Prostate gland (tissue), 2 donors: ENCODE results near the gene ZDHHC20. TPM values are rescaled to one million over a fixed set of nuclear protein-coding genes. Genes with fewer than 3 reads are reported as not detected.
A peak's percentile ranks its signal among the peaks of the same experiment; 100 is the strongest.

Experiments
- DNase-seq: peaks from one replicate; pipeline ENCODE4 v3.0.0-alpha.2; 2019; ENCODE audit warnings: low spot score
- H3K27ac ChIP-seq, 2 donors: fragments of 200-600 bp; sonication (generic); 2 replicates each; pipeline ENCODE4 v1.5.1; 2017 to 2019
- H3K27me3 ChIP-seq: fragments of 200-600 bp; sonication (generic); replicated peaks from 2 replicates; pipeline ENCODE4 v1.5.1; 2019; ENCODE audit not compliant: insufficient read depth
- H3K36me3 ChIP-seq, 2 donors: fragments of 200-600 bp; sonication (generic); 1 replicate in 1 of 2; 2 replicates in 1 of 2; pipeline versions ENCODE4 v1.5.1 to v1.8.1; 2017 to 2019
- H3K4me1 ChIP-seq: fragments of 200-600 bp; sonication (generic); replicated peaks from 2 replicates; pipeline ENCODE4 v1.5.1; 2019
- H3K4me3 ChIP-seq, 2 donors: fragments of 200-600 bp; sonication (generic); 2 replicates each; pipeline ENCODE4 v1.5.1; 2017 to 2019
- H3K9me3 ChIP-seq: fragments of 200-600 bp; sonication (generic); 2 replicates; pipeline ENCODE4 v1.5.1; 2017
- POLR2A ChIP-seq: fragments of 450-650 bp; IDR thresholded peaks from one replicate; pipeline ENCODE4 v1.6.1; 2016; ENCODE audit warnings: antibody characterized with exemption, mild to moderate bottlenecking
- POLR2AphosphoS5 ChIP-seq: sonication (generic); formaldehyde crosslinking; IDR thresholded peaks from one replicate; pipeline ENCODE4 v1.6.1; 2017; ENCODE audit warnings: antibody characterized with exemption
- WGBS: methylation state at CpG from one replicate; pipeline ENCODE4 v1.1.5; 2018; 5-methylcytosine and 5-hydroxymethylcytosine counted together
- intact Hi-C: fragments of 100-400 bp; cut with DNase I; formaldehyde crosslinking; loops from one replicate; pipeline ENCODE4 v1.14.2; 2022
- total RNA-seq, 2 donors: library from RNA; depleted of rRNA; stranded (reverse); fragments of >200 nt; gene quantifications; one replicate each; pipeline ENCODE4 v1.1.0, GENCODE V29; 2016
- TF ChIP-seq, protein P1 (sequence below), 4 experiments: fragments of 200-600 bp in 2 of 4; fragments of 450-650 bp in 2 of 4; sonication (generic) in 2 of 4; IDR thresholded peaks; 1 replicate in 3 of 4; 2 replicates in 1 of 4; pipeline ENCODE4 v1.5.1; 2016 to 2019; ENCODE audit warnings: antibody characterized with exemption in 4 of 4, mild to moderate bottlenecking in 2 of 4, moderate library complexity in 2 of 4

Gene ZDHHC20
- total RNA-seq, 2 donors from 2014 or later: 50.4 to 77.1 TPM

DNA sequence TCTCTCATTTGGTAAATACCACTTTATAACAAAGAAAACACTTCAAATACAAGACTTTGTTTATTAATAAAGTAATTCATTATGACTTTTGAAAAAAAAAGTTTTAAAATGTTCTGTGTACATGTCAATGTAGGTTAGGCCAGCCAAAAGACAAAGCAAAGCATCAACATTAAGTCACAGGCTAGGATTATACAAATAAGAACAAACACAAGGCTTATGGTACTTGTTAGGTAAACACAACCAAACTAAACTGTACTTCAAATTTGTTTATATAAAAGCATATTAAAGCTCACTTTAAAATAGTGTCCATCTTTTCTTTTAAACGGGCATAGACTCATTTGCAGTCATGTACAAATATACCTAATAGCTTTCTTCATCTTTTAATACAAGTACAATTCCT, 86.6 kb downstream of the ZDHHC20 start:
- H3K27me3 ChIP-seq: no peaks in the 10 kb centered on the region
- no peaks in the 10 kb centered on the region for H3K9me3 ChIP-seq
- 31% methylated on average over 1 of the region's 1 CpG for WGBS
- H3K4me1 ChIP-seq: no peaks in the 10 kb centered on the region
- peak; percentile 56 for TF ChIP-seq POLR2AphosphoS5
- TF ChIP-seq, protein P1, sequence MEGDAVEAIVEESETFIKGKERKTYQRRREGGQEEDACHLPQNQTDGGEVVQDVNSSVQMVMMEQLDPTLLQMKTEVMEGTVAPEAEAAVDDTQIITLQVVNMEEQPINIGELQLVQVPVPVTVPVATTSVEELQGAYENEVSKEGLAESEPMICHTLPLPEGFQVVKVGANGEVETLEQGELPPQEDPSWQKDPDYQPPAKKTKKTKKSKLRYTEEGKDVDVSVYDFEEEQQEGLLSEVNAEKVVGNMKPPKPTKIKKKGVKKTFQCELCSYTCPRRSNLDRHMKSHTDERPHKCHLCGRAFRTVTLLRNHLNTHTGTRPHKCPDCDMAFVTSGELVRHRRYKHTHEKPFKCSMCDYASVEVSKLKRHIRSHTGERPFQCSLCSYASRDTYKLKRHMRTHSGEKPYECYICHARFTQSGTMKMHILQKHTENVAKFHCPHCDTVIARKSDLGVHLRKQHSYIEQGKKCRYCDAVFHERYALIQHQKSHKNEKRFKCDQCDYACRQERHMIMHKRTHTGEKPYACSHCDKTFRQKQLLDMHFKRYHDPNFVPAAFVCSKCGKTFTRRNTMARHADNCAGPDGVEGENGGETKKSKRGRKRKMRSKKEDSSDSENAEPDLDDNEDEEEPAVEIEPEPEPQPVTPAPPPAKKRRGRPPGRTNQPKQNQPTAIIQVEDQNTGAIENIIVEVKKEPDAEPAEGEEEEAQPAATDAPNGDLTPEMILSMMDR (IDR thresholded peaks at IDR 0.05): no peak
- TF ChIP-seq POLR2A: no peak
- DNase-seq: no peak
- intact Hi-C loops: no loop called here
- H3K4me3 ChIP-seq: no peak overlapping the region
- H3K27ac ChIP-seq: no peak overlapping the region
- no peaks in the 10 kb centered on the region for H3K36me3 ChIP-seq

GRCh38 chr13:21371011-21371410, 88.1 kb downstream of the ZDHHC20 start:
- Histone ChIP-seq H3K27me3 (no peaks in the 10 kb centered on the region), H3K4me3 (no peak overlapping the region), H3K36me3 (no peaks in the 10 kb centered on the region), H3K27ac (no peak overlapping the region), H3K9me3 (no peaks in the 10 kb centered on the region), H3K4me1 (no peaks in the 10 kb centered on the region)
- WGBS: 26% methylated on average over 7 of the region's 7 CpGs
- DNase-seq: no peak
- intact Hi-C loops: no loop called here
- TF ChIP-seq POLR2A (no peak), POLR2AphosphoS5 (no peak)
- TF ChIP-seq, protein P1 (IDR thresholded peaks at IDR 0.05): no peak

DNA sequence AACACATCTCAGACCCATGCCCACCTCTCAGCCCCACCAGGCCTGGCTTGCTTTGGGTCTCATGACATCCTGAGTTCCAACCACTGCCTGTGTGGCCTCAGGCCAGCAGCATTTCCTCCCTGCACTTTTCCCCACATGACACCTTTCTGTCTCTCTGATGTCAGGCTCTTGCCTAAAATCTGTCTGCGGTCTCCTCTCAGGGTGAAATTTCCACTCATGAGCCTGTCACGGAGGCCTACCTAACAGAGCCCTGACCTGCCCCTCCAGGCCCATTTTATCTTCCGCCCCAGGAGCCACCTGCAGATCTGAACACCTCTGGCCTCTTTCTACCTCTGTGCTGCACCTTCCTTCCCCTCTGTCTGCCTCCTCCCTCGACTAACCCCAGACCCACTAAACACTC, 93.5 kb downstream of the ZDHHC20 start:
- intact Hi-C loops: no loop called here
- 81% methylated on average over 4 of the region's 4 CpGs for WGBS
- TF ChIP-seq POLR2A (no peak), POLR2AphosphoS5 (no peak)
- TF ChIP-seq, protein P1 (IDR thresholded peaks at IDR 0.05): no peak

GRCh38 chr13:21364916-21365315, 94.2 kb downstream of the ZDHHC20 start:
- 85% methylated on average over 4 of the region's 4 CpGs for WGBS
- Histone ChIP-seq H3K36me3 (no peaks in the 10 kb centered on the region), H3K4me1 (no peaks in the 10 kb centered on the region), H3K4me3 (no peak overlapping the region), H3K27me3 (no peaks in the 10 kb centered on the region), H3K27ac (no peak overlapping the region), H3K9me3 (no peaks in the 10 kb centered on the region)
- no peak for DNase-seq
- intact Hi-C loops: no loop called here
- TF ChIP-seq POLR2AphosphoS5: no peak
- TF ChIP-seq, protein P1 (IDR thresholded peaks at IDR 0.05): no peak
- TF ChIP-seq POLR2A: no peak

More for the DNA sequence above, 93.5 kb downstream of the ZDHHC20 start:
- Histone ChIP-seq H3K27me3 (no peaks in the 10 kb centered on the region), H3K4me1 (no peaks in the 10 kb centered on the region), H3K9me3 (no peaks in the 10 kb centered on the region), H3K36me3 (no peaks in the 10 kb centered on the region), H3K4me3 (no peak overlapping the region), H3K27ac (no peak overlapping the region)
- DNase-seq: no peak

DNA sequence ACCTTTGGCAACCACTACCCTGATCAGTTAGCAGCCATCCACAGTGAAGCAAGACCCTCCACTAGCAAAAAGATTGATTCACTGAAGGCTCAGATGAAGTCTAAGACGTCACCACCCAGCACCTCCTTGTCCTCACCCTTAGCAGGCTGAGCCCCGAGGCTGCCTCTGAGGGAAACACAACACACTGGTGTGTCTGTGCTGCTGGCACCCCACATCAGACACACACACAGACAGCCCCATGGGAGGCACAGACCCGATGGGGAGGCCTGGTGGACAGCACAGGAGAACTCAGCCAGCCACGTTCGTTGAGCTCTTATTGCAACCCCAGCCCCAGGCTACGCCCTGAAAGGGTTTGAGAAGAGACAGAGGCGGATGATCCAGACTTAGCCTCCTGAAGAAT, 94.7 kb downstream of the ZDHHC20 start:
- no peaks in the 10 kb centered on the region for H3K36me3 ChIP-seq
- H3K27me3 ChIP-seq: no peaks in the 10 kb centered on the region
- DNase-seq: no peak
- H3K4me3 ChIP-seq: no peak overlapping the region
- 82% methylated on average over 7 of the region's 7 CpGs for WGBS
- no peaks in the 10 kb centered on the region for H3K9me3 ChIP-seq
- intact Hi-C loops: no loop called here
- no peak for TF ChIP-seq POLR2AphosphoS5
- no peak for TF ChIP-seq POLR2A
- TF ChIP-seq, protein P1 (IDR thresholded peaks at IDR 0.05): no peak
- H3K27ac ChIP-seq: no peak overlapping the region
- no peaks in the 10 kb centered on the region for H3K4me1 ChIP-seq
